Activated naive CD8-positive, alpha-beta T cell treated with anti-CD3 and anti-CD28 coated beads, Interleukin-2, amount 10 ng/mL, durations not matched to agents 7 days and 5 days (primary cell): ENCODE measurements around the gene ACADS. TPM values are rescaled to one million over a fixed set of nuclear protein-coding genes. Genes with fewer than 3 reads are reported as not detected.

ENCODE experiments used
- ATAC-seq: fragments of 150-1000 bp; cut with Tn5 transposase; one replicate; pipeline ENCODE4 v1.10.0; 2021; ENCODE audit warnings: low read depth, moderate library complexity
- POLR2A ChIA-PET: fragments of 350-600 bp; sonication (Branson Sonifier 250); formaldehyde crosslinking; loops from one replicate; lab custom pipeline; 2021; ENCODE audit warnings: antibody characterized with exemption; lab: Charles Lee
- DNase-seq: peaks from one replicate; pipeline ENCODE4 v3.0.0; 2021
- H3K27ac Mint-ChIP-seq: one replicate; pipeline ENCODE4 v1.8.0; 2022; ENCODE audit warnings: mild to moderate bottlenecking, mixed read lengths
- H3K27me3 Mint-ChIP-seq: one replicate; pipeline ENCODE4 v1.8.0; 2022; ENCODE audit warnings: mild to moderate bottlenecking, moderate library complexity, mixed read lengths
- H3K36me3 Mint-ChIP-seq: one replicate; pipeline ENCODE4 v1.8.0; 2021; ENCODE audit warnings: mild to moderate bottlenecking, mixed read lengths
- H3K4me1 Mint-ChIP-seq: one replicate; pipeline ENCODE4 v1.8.0; 2021; ENCODE audit warnings: mixed read lengths
- H3K4me3 Mint-ChIP-seq: one replicate; pipeline ENCODE4 v1.8.0; 2022; ENCODE audit warnings: mild to moderate bottlenecking, moderate library complexity, mixed read lengths
- H3K9me3 Mint-ChIP-seq: one replicate; pipeline ENCODE4 v1.8.0; 2021; ENCODE audit warnings: mixed read lengths
- total RNA-seq, 2 experiments: library from RNA; stranded (reverse); gene quantifications; one replicate each; pipeline ENCODE4 v1.2.3, GENCODE V29; 2021

ACADS gene
- total RNA-seq, 2 experiments from 2014 or later = 17.1 to 22.0 TPM

DNA sequence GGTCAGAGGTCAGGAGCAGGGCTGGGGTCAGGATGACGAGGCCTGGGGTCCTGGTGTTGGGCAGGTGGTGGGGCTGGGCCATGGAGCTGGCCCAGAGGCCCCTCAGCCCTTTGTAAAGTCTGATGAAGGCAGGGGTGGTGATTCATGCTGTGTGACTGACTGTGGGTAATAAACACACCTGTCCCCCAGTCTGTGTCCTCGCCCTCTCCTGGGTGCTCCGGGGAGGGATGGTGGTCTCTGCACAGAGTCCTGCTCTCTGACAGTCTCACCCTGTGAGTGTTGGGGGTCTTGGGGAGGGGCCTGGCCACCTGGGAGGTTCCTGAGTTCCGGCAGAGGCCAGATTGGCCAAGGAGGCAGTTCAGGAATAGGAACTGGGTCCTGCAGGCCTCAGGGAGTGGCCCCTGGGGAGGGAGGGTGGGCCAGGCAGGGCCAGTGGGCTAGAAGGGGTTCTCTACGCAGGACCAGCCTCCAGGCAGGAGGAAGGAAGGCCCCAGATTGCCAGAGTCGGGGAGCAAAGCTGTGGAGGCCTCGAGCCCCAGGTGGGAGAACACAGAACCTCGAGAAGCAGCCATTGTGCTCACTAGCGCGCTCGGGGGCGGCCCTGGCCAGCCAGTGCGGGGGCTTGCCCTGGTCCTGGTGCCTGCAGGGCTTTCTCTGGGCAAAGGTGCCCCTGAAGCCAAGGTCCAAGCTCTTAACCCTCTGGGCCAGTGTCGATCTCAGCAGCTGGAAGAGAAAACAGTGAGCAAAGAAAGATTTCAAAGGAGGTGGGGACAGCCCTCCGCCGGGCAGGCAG, 14.4 kb downstream of the ACADS start:
- Mint-ChIP-seq H3K4me3 (no peak overlapping the region), H3K27ac (no peak overlapping the region), H3K27me3 (no peaks in the 10 kb centered on the region), H3K9me3 (no peaks in the 10 kb centered on the region), H3K36me3 (peaks cover 2% of the 10 kb centered on the region), H3K4me1 (no peaks in the 10 kb centered on the region)
- POLR2A ChIA-PET = no interaction called here
- DNase-seq = no peak
- ATAC-seq = no peak

DNA sequence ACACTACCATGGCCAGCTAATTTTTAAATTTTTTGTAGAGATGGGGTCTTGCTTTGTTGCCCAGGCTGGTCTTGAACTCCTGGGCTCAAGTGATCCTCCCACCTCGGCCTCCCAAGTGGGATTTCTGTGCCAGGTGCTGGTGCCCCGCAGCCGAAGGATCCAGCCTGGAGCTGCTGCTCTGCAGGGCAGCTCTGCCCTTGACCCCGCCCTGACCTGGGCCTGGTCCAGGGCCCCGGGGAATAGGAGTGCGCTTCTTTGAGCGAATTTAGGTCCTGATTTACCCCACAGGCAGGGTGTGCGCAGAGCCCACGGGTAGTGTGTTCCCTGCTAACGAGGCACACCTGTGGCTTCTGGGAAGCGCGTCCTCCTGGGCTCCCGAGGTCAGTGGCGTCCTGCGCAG, 15.2 kb downstream of the ACADS start:
- Mint-ChIP-seq H3K27ac (no peak overlapping the region), H3K9me3 (no peaks in the 10 kb centered on the region), H3K27me3 (no peaks in the 10 kb centered on the region), H3K36me3 (peaks cover 2% of the 10 kb centered on the region), H3K4me3 (no peak overlapping the region), H3K4me1 (no peaks in the 10 kb centered on the region)
- ATAC-seq = no peak
- no peak for DNase-seq
- POLR2A ChIA-PET = no interaction called here

DNA sequence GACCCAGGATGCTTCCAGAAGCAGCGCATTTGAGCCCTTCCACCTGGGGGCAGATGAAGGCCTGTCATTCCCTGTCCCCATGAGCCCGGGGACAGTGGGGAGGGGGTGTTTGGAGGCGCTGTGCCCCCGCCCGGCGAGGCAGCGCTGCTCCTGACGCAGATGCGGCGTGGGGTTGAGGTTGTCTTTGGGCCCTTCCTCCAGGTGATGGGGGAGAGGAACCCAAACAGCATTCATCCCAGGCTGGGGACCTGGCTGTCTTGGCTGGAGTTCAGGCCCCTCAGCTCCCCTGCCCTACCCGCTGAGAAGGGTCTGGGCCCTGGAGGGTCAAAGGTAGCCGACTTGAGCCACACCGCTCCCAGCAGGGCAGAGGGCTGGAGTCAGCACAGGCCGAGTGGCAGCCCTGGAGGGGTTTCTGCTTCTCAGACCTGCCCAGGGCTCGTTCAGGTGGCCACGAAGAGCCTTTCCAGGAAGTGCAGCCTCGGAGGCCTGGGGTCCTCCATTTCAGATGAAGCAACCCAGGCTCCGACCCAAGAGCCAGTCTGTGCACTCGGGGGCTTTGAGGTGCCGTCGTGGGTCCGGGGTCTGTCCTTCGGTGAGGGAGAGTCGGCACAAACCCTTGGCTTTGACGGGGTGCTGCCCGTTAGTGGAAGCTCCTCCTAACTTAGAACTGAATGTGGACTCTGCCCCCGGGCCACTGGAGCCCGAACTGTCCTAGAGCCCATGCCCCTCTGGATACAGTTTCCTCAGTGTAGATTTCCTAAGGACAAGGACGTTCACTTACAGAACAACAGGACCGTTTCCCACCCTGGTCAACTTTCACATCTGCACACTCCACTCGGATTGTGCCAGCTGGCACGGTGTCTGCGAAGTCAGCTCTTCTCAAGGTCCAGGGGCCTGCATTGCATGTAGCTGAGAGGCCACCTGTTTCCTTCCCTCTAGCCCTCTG, 16.1 kb downstream of the ACADS start:
- Mint-ChIP-seq H3K4me1 (no peaks in the 10 kb centered on the region), H3K36me3 (no peaks in the 10 kb centered on the region), H3K27ac (no peak overlapping the region), H3K4me3 (no peak overlapping the region), H3K27me3 (no peaks in the 10 kb centered on the region), H3K9me3 (no peaks in the 10 kb centered on the region)
- POLR2A ChIA-PET = no interaction called here
- no peak for ATAC-seq
- DNase-seq = no peak

DNA sequence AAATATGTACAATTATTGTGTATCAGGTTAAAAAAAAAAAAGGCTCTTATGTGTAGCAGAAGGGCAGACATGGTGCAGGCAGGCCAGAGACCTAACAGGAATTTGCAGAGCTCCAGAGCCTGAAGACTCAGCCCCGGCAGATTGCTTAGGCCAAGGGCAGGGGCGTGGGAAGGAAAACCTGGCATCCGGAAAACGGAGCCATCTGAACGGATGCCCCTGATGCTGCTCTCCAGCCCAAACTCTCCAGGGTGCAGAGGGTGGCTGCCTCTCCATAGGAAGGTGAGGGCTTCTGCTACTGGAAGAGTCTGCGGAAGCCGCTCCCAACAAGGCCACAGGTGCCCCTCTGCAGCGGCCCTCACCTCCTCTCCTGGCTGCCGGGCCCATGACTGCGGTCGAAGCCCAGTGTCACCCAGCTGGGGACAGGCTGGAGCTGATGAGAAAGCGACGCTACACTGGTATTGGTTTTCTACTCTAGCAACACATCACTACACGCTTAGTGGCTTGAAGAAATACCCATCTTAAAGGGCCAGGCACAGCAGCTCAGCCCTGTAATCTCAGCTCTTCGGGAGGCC, 19.4 kb downstream of the ACADS start:
- H3K36me3 Mint-ChIP-seq = no peaks in the 10 kb centered on the region
- no peaks in the 10 kb centered on the region for H3K4me1 Mint-ChIP-seq
- no peak for ATAC-seq
- no peak for DNase-seq
- H3K27me3 Mint-ChIP-seq = no peaks in the 10 kb centered on the region
- H3K9me3 Mint-ChIP-seq = no peaks in the 10 kb centered on the region
- POLR2A ChIA-PET = no interaction called here
- H3K27ac Mint-ChIP-seq = no peak overlapping the region
- H3K4me3 Mint-ChIP-seq = no peak overlapping the region

DNA sequence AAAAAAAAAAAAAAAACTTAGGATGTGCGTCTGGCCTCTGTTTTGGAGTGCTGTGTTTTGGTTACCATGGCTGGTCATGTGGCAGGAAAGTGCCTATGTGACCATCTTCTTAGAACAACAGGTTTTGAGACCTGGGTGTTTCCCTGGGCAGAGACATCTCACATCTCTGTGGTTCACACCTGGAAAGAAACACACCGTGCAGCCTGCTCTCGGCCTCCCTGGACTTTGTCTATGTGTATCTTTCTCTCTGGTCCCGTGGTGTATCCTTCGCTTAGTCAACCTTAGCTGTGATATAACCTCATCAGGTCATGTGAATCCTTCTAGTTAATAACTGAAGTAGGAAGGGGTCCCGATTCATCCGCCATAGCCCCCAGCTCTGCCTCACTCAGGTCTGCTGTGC, 22.6 kb downstream of the ACADS start:
- POLR2A ChIA-PET = no interaction called here
- H3K27me3 Mint-ChIP-seq = peaks cover 6% of the 10 kb centered on the region
- no peaks in the 10 kb centered on the region for H3K9me3 Mint-ChIP-seq
- no peak overlapping the region for H3K27ac Mint-ChIP-seq
- H3K4me3 Mint-ChIP-seq = no peak overlapping the region
- ATAC-seq (no peak), DNase-seq (no peak)
- no peaks in the 10 kb centered on the region for H3K36me3 Mint-ChIP-seq
- no peaks in the 10 kb centered on the region for H3K4me1 Mint-ChIP-seq

DNA sequence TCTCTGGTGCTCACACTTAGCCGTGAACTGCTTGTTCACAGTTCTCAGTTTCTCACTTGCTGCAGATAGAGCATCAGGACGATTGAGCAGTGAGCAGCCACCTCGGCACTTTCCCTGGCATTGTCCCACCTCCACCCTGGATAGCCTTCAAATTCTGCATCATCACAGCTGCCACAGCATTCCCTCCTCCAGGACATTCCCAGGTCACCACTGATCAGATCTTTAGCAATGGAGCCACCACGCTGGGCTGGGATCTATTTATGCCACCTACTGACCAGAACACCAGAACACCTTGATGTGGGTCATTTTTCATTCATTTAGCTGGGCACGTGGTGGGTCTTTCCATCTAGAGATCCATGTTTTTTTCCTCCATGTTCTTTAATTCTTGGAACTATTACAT, 23.6 kb downstream of the ACADS start:
- H3K27ac Mint-ChIP-seq = no peak overlapping the region
- H3K36me3 Mint-ChIP-seq = no peaks in the 10 kb centered on the region
- H3K4me3 Mint-ChIP-seq = no peak overlapping the region
- H3K9me3 Mint-ChIP-seq = no peaks in the 10 kb centered on the region
- POLR2A ChIA-PET = interaction anchor here (0.7 kb wide), 2 partner anchors 57 to 244 kb away, joined by 3 to 4 read pairs; no protein-coding TSS in a partner anchor
- no peaks in the 10 kb centered on the region for H3K4me1 Mint-ChIP-seq
- H3K27me3 Mint-ChIP-seq = peaks cover 6% of the 10 kb centered on the region
- ATAC-seq = no peak
- DNase-seq = no peak

DNA sequence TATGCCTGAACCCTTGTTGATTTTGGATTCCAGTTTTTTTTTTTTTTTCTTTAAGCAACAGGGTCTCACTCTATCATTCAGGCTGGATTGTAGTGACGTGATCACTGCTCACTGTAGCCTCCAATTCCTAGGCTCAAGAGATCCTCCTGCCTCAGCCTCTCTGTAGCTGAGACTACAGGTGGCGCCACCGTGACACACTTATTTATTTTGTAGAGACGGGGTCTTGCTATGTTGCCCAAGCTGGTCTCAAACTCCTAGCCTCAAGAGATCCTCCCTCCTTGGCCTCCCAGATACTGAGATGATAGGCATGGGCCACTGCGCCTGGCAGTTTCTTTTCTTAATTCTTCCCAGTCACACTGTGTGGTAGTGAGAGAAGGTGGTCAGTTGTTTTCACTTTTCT, 25.2 kb downstream of the ACADS start:
- H3K4me3 Mint-ChIP-seq = no peak overlapping the region
- H3K9me3 Mint-ChIP-seq = peaks cover 4% of the 10 kb centered on the region
- ATAC-seq (no peak), DNase-seq (no peak)
- peaks cover 2% of the 10 kb centered on the region for H3K36me3 Mint-ChIP-seq
- H3K4me1 Mint-ChIP-seq = no peaks in the 10 kb centered on the region
- POLR2A ChIA-PET = interaction anchor here (0.7 kb wide), 1 partner anchor 135 kb away, joined by 3 read pairs; no protein-coding TSS in a partner anchor
- no peak overlapping the region for H3K27ac Mint-ChIP-seq
- peaks cover 10% of the 10 kb centered on the region for H3K27me3 Mint-ChIP-seq

DNA sequence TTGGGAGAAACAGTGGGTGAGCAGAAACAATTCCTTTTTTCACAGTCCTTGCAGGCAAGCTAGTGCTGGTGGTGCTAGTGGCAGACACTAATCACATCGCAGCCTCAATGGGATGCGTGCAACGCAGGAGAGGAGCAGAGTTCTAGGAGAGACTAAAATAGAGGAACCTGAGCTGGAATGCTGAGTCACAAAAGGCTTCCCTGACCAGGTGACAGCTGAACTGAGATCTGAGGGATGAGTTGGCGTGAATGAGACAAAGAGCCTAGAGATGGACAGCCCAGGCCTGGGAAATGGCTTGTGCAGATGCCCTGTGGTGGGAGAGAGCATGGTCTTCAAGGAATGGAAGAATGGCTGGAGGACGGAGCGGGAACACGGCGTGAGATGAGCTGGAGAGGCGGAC, 25.8 kb downstream of the ACADS start:
- DNase-seq = no peak
- Mint-ChIP-seq H3K4me3 (no peak overlapping the region), H3K4me1 (no peaks in the 10 kb centered on the region), H3K9me3 (peaks cover 4% of the 10 kb centered on the region), H3K27me3 (peaks cover 10% of the 10 kb centered on the region), H3K27ac (no peak overlapping the region), H3K36me3 (peaks cover 2% of the 10 kb centered on the region)
- ATAC-seq = no peak
- POLR2A ChIA-PET = interaction anchor here (0.7 kb wide), 1 partner anchor 135 kb away, joined by 3 read pairs; no protein-coding TSS in a partner anchor

DNA sequence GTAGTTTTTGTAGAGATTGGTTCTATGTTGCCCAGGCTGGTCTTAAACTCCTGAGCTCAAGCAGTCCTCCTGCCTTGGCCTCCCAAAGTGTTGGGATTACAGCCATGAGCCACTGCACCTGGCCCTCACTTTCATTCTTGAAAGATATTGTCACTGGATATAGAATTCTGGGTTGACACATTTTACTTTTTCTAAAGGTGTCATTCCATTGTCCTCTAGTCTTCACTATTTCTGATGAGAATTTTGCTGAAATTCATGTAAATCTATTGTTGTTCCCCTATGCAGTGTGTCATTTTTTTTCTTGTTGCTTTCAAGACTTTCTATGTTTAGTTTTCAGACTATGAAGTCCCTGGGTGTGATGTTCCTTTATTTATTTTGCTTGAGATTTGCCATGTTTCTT, 29.2 kb downstream of the ACADS start:
- no peaks in the 10 kb centered on the region for H3K4me1 Mint-ChIP-seq
- POLR2A ChIA-PET = no interaction called here

DNA sequence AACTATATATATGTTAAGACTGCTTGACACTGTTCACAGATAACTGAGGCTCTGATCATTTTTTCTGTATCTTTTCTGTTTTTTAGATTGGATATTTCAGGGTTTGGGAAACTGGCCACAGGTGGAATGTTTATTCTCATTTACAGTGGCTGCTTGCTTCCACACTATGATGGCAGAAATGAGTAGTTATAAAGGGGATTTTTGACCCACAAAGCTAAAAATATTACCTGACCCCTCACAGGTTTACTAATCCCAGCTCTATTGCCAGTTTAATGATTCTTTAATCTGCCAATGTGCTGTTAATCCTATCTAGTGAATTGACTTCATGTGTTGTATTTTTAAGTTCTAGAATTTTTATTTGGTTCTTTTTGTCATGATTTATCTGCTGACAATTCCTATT, 29.6 kb downstream of the ACADS start:
- ATAC-seq = no peak
- H3K4me3 Mint-ChIP-seq = no peak overlapping the region
- POLR2A ChIA-PET = no interaction called here

More for the DNA sequence above, 29.2 kb downstream of the ACADS start:
- no peak for ATAC-seq
- H3K9me3 Mint-ChIP-seq = peaks cover 4% of the 10 kb centered on the region
- H3K27ac Mint-ChIP-seq = no peak overlapping the region
- H3K27me3 Mint-ChIP-seq = peaks cover 10% of the 10 kb centered on the region
- no peak for DNase-seq
- H3K36me3 Mint-ChIP-seq = peaks cover 2% of the 10 kb centered on the region
- no peak overlapping the region for H3K4me3 Mint-ChIP-seq

DNA sequence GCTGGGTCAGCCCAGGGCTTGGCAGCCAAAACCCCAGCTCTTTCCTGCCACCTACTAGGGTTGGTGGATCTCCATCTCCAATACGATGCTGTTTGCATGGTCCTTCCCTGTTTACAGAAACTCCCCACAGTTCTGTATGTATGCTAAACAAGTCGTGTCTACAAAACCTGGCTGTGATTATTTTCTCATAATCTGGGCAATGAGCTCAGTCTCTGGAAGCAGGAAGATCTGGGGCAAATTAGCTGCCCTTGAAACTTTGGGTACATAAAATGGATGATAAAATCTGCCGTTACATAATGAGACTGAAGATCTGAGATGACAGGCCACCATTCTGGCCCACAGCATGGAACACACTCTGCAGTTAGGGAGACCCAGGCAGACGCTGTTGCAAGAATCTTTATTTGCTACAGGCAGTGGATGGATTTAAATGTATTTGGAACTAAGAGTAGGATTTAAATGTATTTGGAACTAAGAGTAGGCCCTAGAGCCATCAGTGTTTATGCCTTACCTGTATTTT, 31.7 kb downstream of the ACADS start:
- H3K4me1 Mint-ChIP-seq = no peaks in the 10 kb centered on the region
- DNase-seq (no peak), ATAC-seq (no peak)
- no peak overlapping the region for H3K4me3 Mint-ChIP-seq
- peaks cover 5% of the 10 kb centered on the region for H3K27me3 Mint-ChIP-seq
- H3K27ac Mint-ChIP-seq = no peak overlapping the region
- peaks cover 2% of the 10 kb centered on the region for H3K36me3 Mint-ChIP-seq
- peaks cover 4% of the 10 kb centered on the region for H3K9me3 Mint-ChIP-seq
- POLR2A ChIA-PET = no interaction called here

More for the DNA sequence above, 29.6 kb downstream of the ACADS start:
- Mint-ChIP-seq H3K4me1 (no peaks in the 10 kb centered on the region), H3K36me3 (peaks cover 2% of the 10 kb centered on the region), H3K27ac (no peak overlapping the region), H3K9me3 (peaks cover 4% of the 10 kb centered on the region), H3K27me3 (peaks cover 10% of the 10 kb centered on the region)
- no peak for DNase-seq

DNA sequence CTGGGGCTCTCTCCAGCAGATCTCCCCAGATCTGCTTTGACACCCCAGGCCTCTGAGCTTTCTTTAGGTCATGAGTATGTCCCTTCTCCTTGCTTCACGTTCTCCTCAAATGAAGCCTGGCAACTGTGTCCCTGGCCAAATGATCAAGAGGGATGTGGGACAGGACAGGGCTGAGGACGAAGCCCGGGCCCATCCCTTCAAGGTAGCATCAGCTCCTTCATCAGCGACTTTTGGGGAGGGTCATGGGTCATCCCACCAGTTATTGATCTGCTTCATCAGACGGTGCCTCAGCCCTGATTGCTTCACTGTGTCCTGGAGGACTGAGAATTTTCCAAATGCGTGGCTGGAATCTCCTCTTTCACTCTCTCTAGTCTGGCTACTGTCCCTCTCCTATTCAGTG, 32.3 kb downstream of the ACADS start:
- no peak for ATAC-seq
- no peak overlapping the region for H3K4me3 Mint-ChIP-seq
- peaks cover 3% of the 10 kb centered on the region for H3K36me3 Mint-ChIP-seq

More for the DNA sequence above, 32.3 kb downstream of the ACADS start:
- Mint-ChIP-seq H3K4me1 (no peaks in the 10 kb centered on the region), H3K27me3 (peaks cover 4% of the 10 kb centered on the region), H3K27ac (no peak overlapping the region), H3K9me3 (peaks cover 4% of the 10 kb centered on the region)
- no peak for DNase-seq
- POLR2A ChIA-PET = no interaction called here
